HT1080 (cell line): ENCODE measurements around the gene LIPC. TPM values are rescaled to one million over a fixed set of nuclear protein-coding genes. Genes with fewer than 3 reads are reported as not detected.

ENCODE experiments used
- DNase-seq: peaks from one replicate; pipeline ENCODE4 v3.0.0-alpha.2; 2015; ENCODE audit warnings: low read depth
- total RNA-seq: library from RNA; depleted of rRNA; stranded (reverse); fragments of >200 nt; shearing (Covaris generic); gene quantifications from 2 replicates; pipeline ENCODE4 v1.2.3, GENCODE V29; 2014

Gene LIPC
- total RNA-seq, 1 experiment from 2014 or later = 0.11 TPM

DNA sequence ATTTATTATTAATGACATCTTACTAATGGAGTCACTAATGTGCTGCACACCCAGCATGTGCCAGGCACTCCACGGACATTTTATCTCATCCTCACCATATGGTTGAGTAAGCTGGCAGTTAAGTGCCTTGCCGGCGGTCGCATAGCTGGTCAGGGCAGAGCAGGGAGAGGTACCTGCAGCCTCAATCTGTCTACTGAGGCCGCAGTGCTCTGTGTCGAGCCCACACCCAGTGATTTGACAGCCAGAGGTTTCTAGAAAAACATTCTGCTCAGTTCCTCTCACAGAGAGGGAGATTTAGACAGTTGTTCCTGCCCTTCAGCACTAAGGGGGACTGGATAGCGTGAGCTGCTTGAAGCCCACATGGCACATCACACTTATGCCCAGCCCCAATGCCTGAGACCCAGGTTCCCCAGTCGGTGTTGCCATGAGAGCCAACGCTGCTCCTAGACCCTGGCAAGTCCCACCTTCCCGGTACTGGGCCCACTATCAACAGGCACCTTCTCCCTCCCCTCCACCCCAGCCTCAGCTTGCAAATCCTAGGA lies 2.6 kb downstream of the LIPC start:
- no peak for DNase-seq

DNA sequence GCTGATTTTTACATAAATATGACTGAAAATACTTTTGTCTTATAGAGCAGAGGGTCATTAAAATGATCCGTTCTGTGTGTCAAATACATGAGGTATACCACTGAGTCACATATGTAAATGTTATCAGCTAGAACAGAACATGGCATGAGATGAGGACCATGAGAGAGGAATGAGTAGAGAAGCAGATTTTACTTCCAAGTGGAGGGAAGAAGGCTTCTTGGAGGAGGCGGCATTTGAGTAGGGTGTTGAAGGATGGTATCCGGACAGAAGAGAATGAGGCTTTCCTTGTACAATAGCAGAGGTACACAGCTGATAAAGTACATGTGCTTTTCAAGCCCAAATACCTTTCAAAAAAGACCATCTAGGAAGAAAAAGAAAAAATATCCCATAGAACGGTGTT lies 4.8 kb downstream of the LIPC start:
- no peak for DNase-seq

DNA sequence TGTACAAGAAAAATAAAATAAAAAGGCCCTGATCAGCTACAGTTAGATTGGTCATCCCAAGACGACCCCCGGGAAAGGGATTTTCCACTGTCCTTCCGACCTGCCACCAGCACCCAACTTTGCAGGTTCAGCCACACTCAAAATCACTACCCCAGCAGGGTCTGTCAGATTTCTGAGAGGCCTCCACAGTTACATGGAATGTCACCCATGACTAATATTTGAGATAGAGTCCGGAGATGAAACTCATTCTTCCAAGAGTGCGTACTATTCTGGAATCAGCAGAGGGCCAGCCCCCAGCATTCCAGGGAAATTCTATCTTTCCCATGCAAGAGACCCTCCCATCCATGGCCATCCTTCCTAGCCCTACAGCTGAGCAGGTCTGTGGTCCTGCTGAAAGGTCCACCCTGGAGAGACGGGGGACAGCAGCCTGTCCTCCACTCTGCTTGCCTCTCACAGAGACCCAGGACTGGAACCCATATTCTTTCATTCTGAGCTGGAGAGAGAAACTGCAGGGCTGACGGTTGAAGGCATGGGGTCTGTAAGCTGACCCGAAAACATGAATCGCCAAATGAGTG lies 5.8 kb downstream of the LIPC start:
- DNase-seq = no peak

DNA sequence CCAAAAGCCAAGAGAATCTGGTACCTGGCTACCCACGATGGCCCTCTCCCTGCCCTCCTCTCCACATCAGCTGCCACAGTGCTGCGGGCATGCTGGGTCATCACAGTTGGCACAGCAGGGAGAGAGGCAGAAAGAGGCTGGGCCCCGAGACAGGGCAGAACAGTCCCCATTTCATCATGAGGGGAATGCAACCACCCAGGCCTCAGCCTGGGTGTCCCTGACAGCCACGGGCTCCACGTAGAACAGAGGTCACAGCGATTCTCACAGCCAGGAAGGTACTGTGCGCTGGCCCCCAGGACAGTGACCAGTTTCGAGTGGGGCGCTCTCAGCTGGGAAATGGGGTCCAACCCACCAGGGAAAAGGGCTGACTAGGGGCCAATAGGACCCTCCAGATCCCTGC lies 6.3 kb downstream of the LIPC start:
- no peak for DNase-seq

DNA sequence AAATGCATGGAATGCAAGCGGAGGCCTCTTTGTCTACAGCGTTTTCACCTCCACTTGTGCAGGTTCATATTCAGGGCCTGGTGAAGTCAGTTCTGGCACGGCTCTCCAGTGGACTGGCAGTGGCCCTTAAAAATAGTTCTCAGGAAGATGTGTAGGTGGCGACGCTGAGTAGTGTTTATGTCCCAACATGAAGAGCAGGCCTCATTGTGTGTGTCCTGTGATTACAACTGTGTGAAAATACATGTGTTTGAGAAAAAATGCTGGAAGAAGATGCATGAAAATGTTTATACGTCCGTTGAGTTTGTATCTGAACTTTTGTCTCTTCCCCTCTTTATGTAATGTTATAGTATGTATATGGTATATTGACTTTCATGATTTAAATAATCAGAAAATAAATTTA lies 7.2 kb downstream of the LIPC start:
- DNase-seq = peak; percentile 37

DNA sequence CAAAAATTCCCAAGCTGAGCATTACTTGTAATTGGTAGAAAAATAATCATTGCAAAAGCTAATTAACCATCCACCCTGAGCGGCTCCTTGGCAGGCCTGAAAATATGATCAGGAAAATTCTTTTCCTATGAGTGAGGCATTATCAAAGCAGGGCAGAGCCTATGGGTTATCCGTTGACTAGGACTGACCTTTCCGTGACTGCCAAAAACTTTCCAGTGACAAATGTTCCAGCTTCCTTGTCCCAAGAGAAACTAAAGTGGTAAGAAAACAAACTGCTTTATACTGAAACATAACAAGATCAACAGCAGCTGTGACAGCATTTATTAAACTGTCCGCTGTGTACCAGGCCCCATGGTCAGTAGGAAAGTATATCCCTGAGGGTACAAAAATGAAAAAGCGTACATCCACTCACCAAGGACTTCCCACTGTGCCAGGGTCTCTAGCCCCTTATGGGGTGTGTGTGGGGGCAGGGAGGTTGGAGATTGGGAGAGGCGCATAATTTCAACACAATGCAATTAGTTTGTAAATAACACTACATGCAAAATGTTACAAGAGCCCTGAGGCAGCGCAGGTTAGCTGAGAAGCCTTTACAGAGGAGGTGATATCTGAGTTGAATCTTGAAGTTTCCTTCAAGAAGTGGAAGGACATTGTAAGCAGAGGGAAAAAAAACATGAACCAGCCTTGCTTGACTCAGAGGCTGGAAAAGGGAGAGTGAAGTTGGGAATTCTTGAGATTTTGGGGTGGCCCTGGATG lies 8.5 kb downstream of the LIPC start:
- DNase-seq = no peak

DNA sequence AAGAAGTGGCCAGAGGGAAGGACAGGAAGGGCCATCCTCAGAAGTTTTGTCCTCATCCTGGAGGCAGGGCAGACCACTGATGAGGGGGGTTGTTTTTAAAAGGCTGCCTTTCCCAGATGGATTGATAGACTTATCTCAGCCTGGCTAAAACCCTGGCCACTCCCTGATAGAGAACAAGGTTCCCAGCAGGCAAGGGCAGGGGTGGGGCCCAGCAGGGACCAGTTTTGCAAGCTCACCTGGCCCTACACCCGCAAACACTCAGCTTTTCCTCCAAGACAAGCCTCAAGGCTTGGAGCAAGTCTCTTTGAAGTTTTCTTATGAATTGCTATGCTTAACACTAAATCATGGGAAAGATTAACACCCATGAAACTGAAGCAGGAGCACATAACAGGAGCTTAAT lies 9.1 kb downstream of the LIPC start:
- no peak for DNase-seq

DNA sequence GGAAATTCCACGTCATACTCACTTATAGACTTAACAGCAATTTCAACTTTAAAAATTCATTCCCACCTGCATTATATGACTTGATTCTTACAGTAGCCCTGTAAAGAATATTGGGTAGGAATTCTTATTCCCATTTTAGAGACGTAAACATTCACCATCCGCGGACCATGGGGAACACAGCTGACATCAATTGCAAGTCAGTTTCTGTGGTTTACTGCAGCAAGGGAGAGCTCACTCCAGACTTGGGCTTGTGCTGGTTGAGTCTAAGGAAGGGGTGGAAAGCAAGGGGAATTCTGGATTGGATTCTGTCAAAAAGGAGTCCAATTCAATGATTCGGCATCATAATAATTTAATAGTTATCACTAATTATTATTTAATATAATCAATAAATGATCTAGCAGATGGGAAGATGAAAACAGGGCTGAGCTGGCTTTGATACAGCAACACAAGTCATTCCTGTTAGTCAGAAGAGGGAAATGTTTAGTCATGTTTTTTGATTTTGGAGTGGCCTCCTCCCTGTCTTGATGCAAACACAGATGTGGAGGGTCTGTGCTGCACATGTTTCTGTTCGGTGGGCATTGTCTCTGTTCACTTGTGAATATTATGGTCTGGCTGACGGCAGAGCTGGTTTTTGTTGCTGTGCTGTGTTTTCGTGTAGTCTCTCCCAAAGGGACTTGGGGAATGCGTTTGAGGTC lies 9.7 kb downstream of the LIPC start:
- peak; percentile 55 for DNase-seq

DNA sequence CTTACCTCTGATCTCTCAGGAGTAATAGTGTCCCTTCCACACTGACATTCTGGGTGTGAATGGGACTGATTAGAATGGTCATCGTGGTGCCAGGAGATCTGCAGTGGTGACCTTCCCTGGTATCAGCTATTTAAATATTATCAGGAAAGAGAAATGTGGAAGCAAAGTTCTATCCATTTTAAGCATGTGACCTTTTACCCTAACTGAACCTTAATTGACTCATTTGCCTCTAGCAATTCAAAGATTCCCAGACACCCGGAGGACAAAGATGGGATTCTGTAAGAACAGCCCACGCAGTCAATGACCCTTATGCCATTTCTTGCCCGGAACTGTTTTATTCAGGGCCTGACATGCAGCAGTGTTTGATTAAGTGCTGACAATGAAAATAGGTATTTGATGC lies 10.3 kb downstream of the LIPC start:
- DNase-seq = no peak

DNA sequence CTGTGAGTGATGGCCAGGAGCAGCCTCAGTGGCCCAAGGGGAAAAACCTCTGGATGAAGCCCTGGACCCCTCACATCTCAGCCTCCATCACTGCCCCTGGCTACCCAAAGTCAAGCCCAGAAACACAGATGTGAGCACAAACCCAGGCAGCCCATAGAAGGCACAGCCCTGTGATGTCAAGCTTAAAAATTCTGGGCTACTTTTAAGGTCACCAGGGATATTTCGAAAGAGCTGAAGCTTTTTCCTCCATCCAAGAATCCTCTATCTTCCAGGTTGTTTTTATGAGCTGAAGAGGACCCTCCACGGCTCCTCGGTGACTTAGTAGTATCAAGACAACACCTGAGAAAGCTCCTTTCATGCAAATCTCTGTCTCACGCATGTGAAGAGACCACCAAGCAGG lies 11.5 kb downstream of the LIPC start:
- DNase-seq = no peak

DNA sequence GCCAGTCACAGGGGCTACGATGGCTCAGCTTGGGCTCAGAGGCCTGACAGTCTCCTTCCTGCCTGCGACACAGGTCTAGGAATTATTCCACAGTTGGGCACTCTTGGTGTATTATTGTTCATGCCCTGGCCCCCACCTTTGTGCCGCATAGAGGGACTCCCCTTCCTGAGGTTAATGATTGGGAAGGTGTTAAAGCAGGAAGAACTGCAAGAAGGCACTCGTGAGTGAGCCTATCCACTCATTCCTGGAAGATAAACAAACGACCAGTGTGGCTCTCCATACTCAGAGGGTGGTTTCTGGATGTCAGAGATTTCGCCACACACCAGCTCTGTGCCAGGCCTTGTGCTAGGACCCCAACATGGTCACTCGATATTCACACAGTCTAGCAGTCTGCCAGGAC lies 12.3 kb downstream of the LIPC start:
- no peak for DNase-seq

DNA sequence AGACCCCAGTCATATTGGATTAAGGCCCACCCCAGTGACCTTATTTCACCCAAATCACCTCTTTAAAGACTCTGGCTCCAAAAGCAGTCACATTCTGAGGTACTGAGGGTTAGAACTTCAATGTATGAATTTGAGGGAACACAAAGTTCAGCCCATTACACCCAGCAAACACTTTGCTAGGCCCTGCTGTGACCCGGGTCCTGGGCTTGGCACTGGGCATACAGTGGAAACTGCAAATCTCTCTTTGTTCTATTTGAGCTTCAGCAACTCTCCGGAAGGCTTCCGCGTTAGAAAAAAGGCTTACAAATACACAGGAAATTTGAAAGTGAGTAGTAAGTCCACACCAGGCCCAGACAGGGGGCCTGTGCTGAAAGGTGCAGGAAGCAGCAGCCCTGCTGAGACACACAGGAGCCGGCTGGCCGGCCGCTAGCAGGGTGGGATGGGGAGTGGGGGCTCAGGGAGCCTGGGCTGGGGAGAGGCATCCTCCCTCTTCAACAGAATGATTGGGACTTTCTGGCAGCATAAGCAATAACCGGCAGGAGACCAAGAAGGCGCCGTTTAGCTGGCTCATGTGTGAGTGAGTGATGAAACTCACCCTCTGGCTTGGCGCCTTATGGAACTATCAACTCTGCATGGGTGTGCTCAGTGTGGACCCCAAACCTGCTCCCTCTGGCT lies 13.0 kb downstream of the LIPC start:
- DNase-seq = no peak

DNA sequence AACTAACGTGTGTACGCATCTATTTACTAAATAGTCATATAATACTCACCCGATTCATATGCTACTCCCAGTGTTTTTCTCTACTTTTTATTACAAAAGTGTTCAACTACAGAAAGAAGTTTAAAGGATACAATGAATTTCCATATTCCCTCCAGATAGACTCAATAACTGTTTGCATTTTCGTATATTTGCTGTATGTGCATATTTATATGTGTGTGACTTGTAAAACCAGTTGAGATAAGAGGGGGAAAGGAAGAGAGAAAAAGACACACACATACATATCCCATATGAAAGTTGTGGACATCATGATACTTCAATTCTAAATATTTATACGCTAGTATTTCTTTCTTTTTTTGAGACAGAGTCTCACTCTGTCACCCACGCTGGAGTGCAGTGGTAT lies 14.1 kb downstream of the LIPC start:
- DNase-seq = no peak

DNA sequence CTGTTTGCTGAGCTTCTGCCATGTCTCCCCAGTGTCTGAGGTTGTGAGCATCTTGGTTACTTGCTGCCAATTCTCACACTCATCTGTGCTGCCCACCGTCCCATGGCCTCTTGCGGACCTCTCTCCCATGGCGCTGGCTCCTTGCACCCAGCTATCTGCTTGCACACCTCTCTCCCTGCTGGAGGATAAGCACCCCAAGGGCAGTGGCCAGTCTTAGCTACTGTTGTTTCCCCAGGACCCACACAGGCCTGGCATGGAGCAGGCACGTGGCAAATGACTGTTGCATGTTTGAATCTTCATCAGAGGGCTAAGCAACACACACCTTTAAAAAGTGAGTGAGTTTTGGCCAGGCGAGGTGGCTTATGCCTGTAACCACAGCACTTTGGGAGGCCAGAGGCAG lies 14.7 kb downstream of the LIPC start:
- no peak for DNase-seq

DNA sequence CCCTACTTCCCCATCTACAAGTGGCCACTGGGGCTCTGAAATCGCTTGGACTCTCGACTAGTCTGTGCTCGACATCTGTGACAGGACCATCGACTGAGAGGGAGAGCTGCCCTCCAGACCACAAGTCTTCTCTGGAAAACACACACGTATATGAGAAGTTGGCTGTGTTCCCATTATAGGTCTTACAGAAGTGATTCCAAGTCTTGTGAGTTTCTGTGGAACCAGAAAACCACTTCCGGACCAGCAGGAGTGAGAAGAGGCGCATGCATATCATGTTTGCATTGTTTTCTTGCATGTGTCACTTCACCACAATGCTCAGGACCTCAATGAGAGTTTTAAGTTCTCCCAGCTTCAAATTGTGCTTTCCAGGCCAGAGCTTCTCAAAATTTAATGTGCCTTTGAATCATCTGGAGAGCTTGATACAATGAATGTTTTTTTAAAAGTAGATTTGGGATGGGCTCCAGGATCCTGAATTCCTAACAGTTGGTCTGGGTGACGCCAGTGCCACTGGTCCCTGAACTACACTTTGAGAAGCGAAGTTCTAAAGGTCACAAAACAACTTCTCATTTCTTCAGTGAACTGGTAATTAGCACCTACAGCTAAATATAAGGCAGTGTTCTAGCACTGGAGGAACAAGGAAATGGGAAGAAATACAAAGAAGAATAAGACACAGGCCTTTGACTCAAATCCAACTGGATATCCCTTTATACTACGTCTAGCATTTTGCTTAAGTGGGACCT lies 15.7 kb downstream of the LIPC start:
- peak; percentile 96 for DNase-seq

DNA sequence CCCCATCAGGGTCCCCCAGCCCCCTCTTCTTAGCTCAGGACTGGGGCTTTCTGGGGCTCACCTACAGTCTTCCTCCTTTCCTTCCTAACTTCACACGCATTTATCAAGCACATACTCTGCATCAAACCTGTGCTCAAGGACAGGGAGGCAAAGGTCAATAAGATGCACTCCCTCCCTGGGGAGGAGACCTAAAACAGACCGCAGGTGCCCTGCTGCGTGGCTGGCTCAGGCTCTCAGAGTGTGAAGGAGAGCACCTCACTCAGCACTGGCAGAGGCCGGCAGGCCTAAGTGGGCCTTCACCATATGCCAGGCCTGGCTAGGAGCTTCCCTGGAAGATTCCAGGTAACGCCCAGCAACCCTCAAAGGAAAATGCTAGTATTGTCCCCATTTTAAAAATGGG lies 16.5 kb downstream of the LIPC start:
- no peak for DNase-seq

DNA sequence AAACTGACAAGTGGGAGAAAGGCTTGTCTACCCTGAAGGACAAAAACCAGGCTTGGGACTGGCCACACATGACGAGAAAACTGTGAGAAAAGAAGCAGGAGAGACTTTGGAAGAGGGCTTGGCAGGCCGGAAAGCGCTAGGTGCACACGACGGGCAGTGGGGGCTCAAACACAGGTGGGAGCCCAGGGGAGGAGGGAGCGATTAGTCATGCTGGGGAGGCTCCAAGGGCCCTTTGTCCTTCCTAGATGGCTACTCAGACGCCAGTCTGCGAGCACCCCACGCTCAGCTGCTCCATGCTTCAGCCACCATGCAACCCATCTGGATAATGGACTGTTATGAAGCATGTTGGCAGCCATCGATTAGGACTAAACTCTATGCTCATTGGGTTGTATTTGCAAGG lies 17.1 kb downstream of the LIPC start:
- DNase-seq = no peak

DNA sequence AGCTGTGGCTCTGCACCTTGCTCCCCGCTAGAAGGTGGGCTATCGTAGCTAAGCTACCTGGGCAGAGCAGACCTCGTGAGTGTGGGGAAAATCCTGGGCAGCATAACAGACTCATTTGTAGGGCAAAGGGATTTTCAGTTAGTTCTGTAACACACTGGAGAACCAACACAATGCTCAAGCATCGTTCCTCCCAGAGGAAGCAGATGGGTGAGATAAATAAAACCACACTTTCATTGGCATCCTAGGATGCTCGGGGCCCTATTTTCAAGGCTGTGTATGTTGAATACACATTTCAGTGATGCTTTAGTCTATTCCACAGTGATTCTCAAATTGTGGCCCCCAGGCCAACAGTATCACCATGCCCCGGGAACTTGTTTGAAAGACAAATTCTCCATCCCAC lies 20.0 kb downstream of the LIPC start:
- DNase-seq = no peak

DNA sequence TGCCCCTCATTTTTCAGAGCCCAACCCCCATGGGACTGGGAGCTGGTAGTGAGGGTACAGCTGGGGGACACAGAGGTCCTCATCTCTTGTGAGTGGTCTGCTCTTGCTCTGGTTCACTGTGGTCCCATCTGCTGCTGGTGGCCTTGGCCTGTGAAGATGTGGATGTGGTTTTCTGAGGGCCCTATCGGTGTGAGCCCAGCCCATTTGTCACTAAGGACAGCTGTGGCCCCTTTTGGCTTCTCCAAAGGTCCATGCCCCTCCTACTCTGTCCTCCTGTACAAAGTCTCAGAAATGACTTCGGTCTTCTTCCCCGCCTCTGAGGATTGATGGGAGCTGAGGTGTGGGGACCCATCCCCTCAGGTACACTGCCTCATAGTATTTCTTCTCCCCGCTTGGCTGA lies 21.0 kb downstream of the LIPC start:
- no peak for DNase-seq

DNA sequence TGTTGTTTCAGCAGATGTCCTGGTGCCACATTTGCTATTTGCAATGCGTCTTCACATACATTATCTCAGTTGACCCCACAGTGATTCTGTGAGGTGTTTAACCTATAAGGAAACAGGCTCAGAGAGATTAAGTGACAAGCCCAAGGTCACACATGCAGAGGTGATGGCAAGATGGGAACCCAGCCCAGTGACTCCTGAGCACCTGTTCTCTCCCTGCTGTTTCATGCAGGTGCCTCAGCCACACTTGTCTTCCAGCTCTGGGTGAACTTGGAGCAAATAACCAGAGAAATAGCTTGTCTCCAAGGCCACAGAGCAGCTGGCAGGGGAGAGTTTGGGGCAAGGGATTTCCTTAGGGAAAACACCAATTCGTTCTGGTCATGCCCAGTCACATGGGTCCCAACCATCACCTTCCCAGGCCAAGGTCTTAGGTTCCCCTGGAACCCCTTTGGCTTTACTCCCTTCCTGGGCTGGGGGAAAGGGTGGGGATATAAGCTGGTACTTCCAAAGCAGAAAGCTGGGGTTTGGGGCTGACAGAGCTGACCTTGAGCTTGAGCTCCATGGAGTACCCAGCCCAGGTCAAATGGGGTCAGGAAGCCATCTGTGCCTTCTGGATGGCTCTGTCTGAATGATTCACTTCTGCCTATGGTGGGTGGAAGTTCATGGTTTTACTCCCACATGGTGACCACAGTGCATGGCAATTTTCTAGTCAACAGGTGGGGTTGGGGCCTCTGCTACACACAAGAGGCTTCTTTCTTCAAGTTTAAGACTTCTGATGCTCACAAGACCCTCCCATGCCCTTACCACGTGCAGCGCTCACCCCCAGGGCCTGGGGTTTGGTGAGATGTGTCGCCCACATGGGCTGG lies 22.4 kb downstream of the LIPC start:
- peak; percentile 17 for DNase-seq
